Stimulated activated CD8-positive, alpha-beta memory T cell treated with anti-CD3 and anti-CD28 coated beads, Interleukin-2, amount 100 ng/mL, for 48 hours (primary cell): ENCODE results near the gene LCN15.
"Not testable (repeated sequence)": the region's sequence is repeated elsewhere in the genome, so short reads cannot be mapped to it uniquely, and the experiment has no call there.

Source experiments
- DNase-seq, 2 donors: peaks; one replicate each; pipeline ENCODE4 v3.0.0-alpha.2; 2020; ENCODE audit warnings: low read depth in 2 of 2

The LCN15 gene

GRCh38 chr9:136794281-136794999, 30.1 kb upstream of the LCN15 start:
- DNase-seq = no peak

- DNase-seq = no peak
Observed at GRCh38 chr9:136793086-136793946, 29.0 kb upstream of the LCN15 start.

- no peak for DNase-seq
Observed at GRCh38 chr9:136792321-136793085, 28.2 kb upstream of the LCN15 start.

GRCh38 chr9:136791516-136792276, 27.4 kb upstream of the LCN15 start:
- peak in 1 of 2 donors; percentile 44 for DNase-seq

- DNase-seq = peak; percentile 100
Observed at GRCh38 chr9:136790640-136791515, 26.6 kb upstream of the LCN15 start, which contains the start of gene TMEM141. TMEM141 (plus strand) TSS chr9:136791344; CDS start chr9:136791371, 27 bp downstream.

GRCh38 chr9:136789523-136789937, 25.2 kb upstream of the LCN15 start:
- DNase-seq = no peak

- not testable (repeated sequence) for DNase-seq
Observed at GRCh38 chr9:136788644-136789522, 24.6 kb upstream of the LCN15 start.

- peak; percentile 54 to 62 for DNase-seq
Observed at GRCh38 chr9:136787690-136788400, 23.5 kb upstream of the LCN15 start.

GRCh38 chr9:136786983-136787382, 22.7 kb upstream of the LCN15 start:
- DNase-seq = not testable (repeated sequence)

- no peak for DNase-seq
Observed at GRCh38 chr9:136786451-136786850, 22.1 kb upstream of the LCN15 start.

GRCh38 chr9:136785565-136786355, 21.4 kb upstream of the LCN15 start:
- not testable (repeated sequence) for DNase-seq

GRCh38 chr9:136784997-136785361, 20.7 kb upstream of the LCN15 start:
- DNase-seq = no peak

GRCh38 chr9:136784249-136784996, 20.1 kb upstream of the LCN15 start:
- no peak for DNase-seq

GRCh38 chr9:136782452-136782851, 18.1 kb upstream of the LCN15 start:
- DNase-seq = no peak

- no peak for DNase-seq
Observed at GRCh38 chr9:136779808-136780207, 15.5 kb upstream of the LCN15 start.

- no peak for DNase-seq
Observed at GRCh38 chr9:136777359-136777758, 13.0 kb upstream of the LCN15 start.

GRCh38 chr9:136776947-136777346, 12.6 kb upstream of the LCN15 start:
- DNase-seq = no peak
